ENCODE results near the gene MAPKBP1.

GRCh38 chr15:41855261-41855961 lies 81.1 kb downstream of the MAPKBP1 start:
- TF ChIP-seq POLR2A (IDR thresholded peaks at IDR 0.05; ENCODE audit: low read depth) (no peak), CTCF (IDR thresholded peaks at IDR 0.05) (no peak)

Measured in esophagus muscularis mucosa (tissue), 3 donors.